Measurements from ENCODE around the gene HSBP1. TPM values are rescaled to one million over a fixed set of nuclear protein-coding genes. Genes with fewer than 3 reads are reported as not detected.

The HSBP1 gene
- total RNA-seq, 1 experiment from 2014 or later: 197 TPM

DNA sequence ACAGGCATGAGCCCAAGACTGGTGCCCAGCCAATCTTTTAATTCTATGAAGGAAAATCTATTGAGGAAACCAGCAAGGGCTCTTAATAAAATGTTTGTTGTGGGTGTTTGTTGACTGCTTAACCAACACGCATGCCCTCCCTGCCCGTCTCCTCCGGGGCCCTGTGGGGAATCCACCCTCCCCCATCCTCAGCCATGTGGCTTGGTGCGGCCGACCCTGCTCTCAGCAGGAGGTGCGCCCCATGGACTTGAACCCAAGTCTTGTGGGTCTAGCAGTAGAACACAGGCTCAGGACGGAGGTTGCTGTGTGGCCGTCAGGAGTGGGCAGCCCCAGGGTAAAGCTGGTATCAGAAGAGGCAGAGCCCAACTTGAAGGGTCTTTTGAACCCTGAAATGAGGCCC, 46.1 kb downstream of the HSBP1 start (continued):
- TF ChIP-seq, protein P1, sequence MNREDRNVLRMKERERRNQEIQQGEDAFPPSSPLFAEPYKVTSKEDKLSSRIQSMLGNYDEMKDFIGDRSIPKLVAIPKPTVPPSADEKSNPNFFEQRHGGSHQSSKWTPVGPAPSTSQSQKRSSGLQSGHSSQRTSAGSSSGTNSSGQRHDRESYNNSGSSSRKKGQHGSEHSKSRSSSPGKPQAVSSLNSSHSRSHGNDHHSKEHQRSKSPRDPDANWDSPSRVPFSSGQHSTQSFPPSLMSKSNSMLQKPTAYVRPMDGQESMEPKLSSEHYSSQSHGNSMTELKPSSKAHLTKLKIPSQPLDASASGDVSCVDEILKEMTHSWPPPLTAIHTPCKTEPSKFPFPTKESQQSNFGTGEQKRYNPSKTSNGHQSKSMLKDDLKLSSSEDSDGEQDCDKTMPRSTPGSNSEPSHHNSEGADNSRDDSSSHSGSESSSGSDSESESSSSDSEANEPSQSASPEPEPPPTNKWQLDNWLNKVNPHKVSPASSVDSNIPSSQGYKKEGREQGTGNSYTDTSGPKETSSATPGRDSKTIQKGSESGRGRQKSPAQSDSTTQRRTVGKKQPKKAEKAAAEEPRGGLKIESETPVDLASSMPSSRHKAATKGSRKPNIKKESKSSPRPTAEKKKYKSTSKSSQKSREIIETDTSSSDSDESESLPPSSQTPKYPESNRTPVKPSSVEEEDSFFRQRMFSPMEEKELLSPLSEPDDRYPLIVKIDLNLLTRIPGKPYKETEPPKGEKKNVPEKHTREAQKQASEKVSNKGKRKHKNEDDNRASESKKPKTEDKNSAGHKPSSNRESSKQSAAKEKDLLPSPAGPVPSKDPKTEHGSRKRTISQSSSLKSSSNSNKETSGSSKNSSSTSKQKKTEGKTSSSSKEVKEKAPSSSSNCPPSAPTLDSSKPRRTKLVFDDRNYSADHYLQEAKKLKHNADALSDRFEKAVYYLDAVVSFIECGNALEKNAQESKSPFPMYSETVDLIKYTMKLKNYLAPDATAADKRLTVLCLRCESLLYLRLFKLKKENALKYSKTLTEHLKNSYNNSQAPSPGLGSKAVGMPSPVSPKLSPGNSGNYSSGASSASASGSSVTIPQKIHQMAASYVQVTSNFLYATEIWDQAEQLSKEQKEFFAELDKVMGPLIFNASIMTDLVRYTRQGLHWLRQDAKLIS (CRISPR knock-in tag; IDR thresholded peaks at IDR 0.05; ENCODE audit: borderline replicate concordance): no peak
- TF ChIP-seq ZNF219 (CRISPR knock-in tag; IDR thresholded peaks at IDR 0.05; ENCODE audit: borderline replicate concordance): no peak
- TF ChIP-seq NR2C2 (CRISPR knock-in tag; IDR thresholded peaks at IDR 0.05): no peak
- no peak for TF ChIP-seq SMAD4 (CRISPR knock-in tag; IDR thresholded peaks at IDR 0.05)
- TF ChIP-seq CREM (CRISPR knock-in tag; IDR thresholded peaks at IDR 0.05): no peak
- no peak for TF ChIP-seq CTCF (IDR thresholded peaks at IDR 0.05)

GRCh38 chr16:83854420-83854819, 46.6 kb downstream of the HSBP1 start:
- no peak for ATAC-seq
- peaks cover 44% of the 10 kb centered on the region for H3K4me1 Mint-ChIP-seq
- no peak overlapping the region for H3K4me3 Mint-ChIP-seq

More at GRCh38 chr16:83854420-83854819, 46.6 kb downstream of the HSBP1 start:
- H3K36me3 Mint-ChIP-seq: no peaks in the 10 kb centered on the region
- no peak overlapping the region for H3K27ac Mint-ChIP-seq
- ChIA-PET CTCF (no interaction called here), POLR2A (no interaction called here)
- no peak for TF ChIP-seq ZBTB21 (CRISPR knock-in tag; IDR thresholded peaks at IDR 0.05; ENCODE audit: borderline replicate concordance)
- TF ChIP-seq ZNF121 (CRISPR knock-in tag; IDR thresholded peaks at IDR 0.05): no peak
- TF ChIP-seq E2F1 (CRISPR knock-in tag; IDR thresholded peaks at IDR 0.05): no peak
- no peak for TF ChIP-seq ESRRA (CRISPR knock-in tag; IDR thresholded peaks at IDR 0.05; ENCODE audit: borderline replicate concordance)
- no peak for TF ChIP-seq TEAD4 (CRISPR knock-in tag; IDR thresholded peaks at IDR 0.05)
- TF ChIP-seq HMGXB4 (CRISPR knock-in tag; IDR thresholded peaks at IDR 0.05): no peak
- TF ChIP-seq ZNF317 (CRISPR knock-in tag; IDR thresholded peaks at IDR 0.05; ENCODE audit: borderline replicate concordance, low read depth): no peak
- TF ChIP-seq GRHL2 (CRISPR knock-in tag; IDR thresholded peaks at IDR 0.05; ENCODE audit: insufficient replicate concordance, severe bottlenecking): no peak
- no peak for TF ChIP-seq RORB (CRISPR knock-in tag; IDR thresholded peaks at IDR 0.05)
- TF ChIP-seq, protein P1 (CRISPR knock-in tag; IDR thresholded peaks at IDR 0.05; ENCODE audit: borderline replicate concordance): no peak
- TF ChIP-seq SMAD4 (CRISPR knock-in tag; IDR thresholded peaks at IDR 0.05): no peak
- TF ChIP-seq CTCF (IDR thresholded peaks at IDR 0.05): no peak
- no peak for TF ChIP-seq OVOL2 (CRISPR knock-in tag; IDR thresholded peaks at IDR 0.05; ENCODE audit: borderline replicate concordance)
- no peak for TF ChIP-seq ETV6 (CRISPR knock-in tag; IDR thresholded peaks at IDR 0.05)
- no peak for DNase-seq (ENCODE audit: low spot score)
- H3K27me3 Mint-ChIP-seq (ENCODE audit: low read depth): no peaks in the 10 kb centered on the region; the same call in 1 of the 2 replicates
- 0 out of 2 replicates have a peak, but pooled peaks cover 3% of the 10 kb centered on the region for H3K9me3 Mint-ChIP-seq

All from WTC11 (cell line).